Gastrocnemius medialis (tissue), 4 donors: ENCODE measurements around the gene AP2B1.

ENCODE experiments used
- CTCF ChIP-seq, 5 experiments: fragments of 450-650 bp in 3 of 5; fragments of 200-600 bp in 2 of 5; sonication (generic) in 2 of 5; IDR thresholded peaks in 4 of 5; conservative IDR thresholded peaks in 1 of 5; 1 replicate in 4 of 5; 2 replicates in 1 of 5; pipeline ENCODE4 v1.5.1; 2016 to 2019; ENCODE audit warnings: antibody characterized with exemption in 5 of 5, mild to moderate bottlenecking in 3 of 5, moderate library complexity in 3 of 5
- POLR2A ChIP-seq, 2 donors: fragments of 450-650 bp; IDR thresholded peaks; one replicate each; pipeline ENCODE4 v1.6.1; 2017; ENCODE audit warnings: antibody characterized with exemption in 2 of 2, mild to moderate bottlenecking in 2 of 2, moderate library complexity in 2 of 2

GRCh38 chr17:35713069-35713728, 126.1 kb downstream of the AP2B1 start:
- no peak for TF ChIP-seq CTCF (IDR thresholded peaks at IDR 0.05 in 4 of 5, conservative IDR thresholded peaks at IDR 0.05 in 1 of 5)
- peak in 1 of 2 donors; percentile 53 for TF ChIP-seq POLR2A (IDR thresholded peaks at IDR 0.05)
